Measurements from ENCODE around the gene PRM2. TPM values are rescaled to one million over a fixed set of nuclear protein-coding genes. Genes with fewer than 3 reads are reported as not detected.

The PRM2 gene
- total and polyA plus RNA-seq, 2 donors (not counting 3 experiments of a cell fraction or from before 2014, with no cell fraction given), result not detected

DNA sequence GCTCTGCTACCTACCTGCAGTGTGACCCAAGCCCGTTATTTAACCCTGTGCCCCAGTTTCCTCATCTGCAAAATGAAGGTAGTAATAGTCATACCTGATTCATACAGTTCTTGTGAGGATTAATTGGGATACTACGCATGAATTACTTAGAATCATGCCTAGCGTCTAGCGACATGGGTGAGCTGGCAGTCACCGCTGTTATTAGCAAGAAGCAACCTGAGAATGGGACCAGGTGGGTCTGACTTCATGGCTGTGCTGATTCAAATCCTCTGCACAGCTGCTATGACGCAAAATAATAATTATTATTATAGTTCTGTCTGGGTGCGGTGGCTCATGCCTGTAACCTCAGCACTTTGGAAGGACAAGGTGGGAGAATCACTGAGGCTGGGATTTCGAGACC is 28.1 kb downstream of the PRM2 start:
- CTCF ChIA-PET, result interaction anchor here (0.7 to 1.9 kb wide), 2 partner anchors 246 to 277 kb away, joined by 3 to 9 read pairs; no protein-coding TSS in a partner anchor
- H3K9ac ChIP-seq (replicated peaks; ENCODE audit: extremely low read depth, insufficient read depth, low read length), result no peak overlapping the region
- DNase-seq (ENCODE audit: low read depth, low spot score) (no peak), FAIRE-seq (no peak)
- no peaks in the 10 kb centered on the region for H3K9me1 ChIP-seq (replicated peaks; ENCODE audit: control insufficient read depth, extremely low read depth, insufficient read depth, low read length)
- dilution Hi-C loops (cut with MboI; ENCODE audit: extremely low pct_ligation_motif_present, low sequenced_read_pairs) (no loop called here), intact Hi-C loops (cut with micrococcal nuclease) (no loop called here)
- no peaks in the 10 kb centered on the region for H3K79me2 ChIP-seq (ENCODE audit: control insufficient read depth, insufficient read depth, low read length)
- no peak overlapping the region for H3K4me3 ChIP-seq (replicated peaks in 1 of 3; ENCODE audit: insufficient read depth in 1 of 3, low read depth in 1 of 3, low read length in 3 of 3)
- no peaks in the 10 kb centered on the region for H3K9me3 ChIP-seq (replicated peaks; ENCODE audit: control insufficient read depth, insufficient read depth, low read length)
- no TSS peak for BruUV-seq (replicated peaks)
- POLR2A ChIA-PET, result interaction anchor here (0.7 kb wide), 1 partner anchor 140 kb away, joined by 4 read pairs; no protein-coding TSS in a partner anchor
- TF ChIP-seq JUN (IDR thresholded peaks at IDR 0.05; ENCODE audit: borderline replicate concordance, insufficient read depth, insufficient read length, low read depth) (no peak), POLR2AphosphoS5 (IDR thresholded peaks at IDR 0.05; ENCODE audit: insufficient read depth, low read depth, low read length) (no peak), GATA2 (IDR thresholded peaks at IDR 0.05; ENCODE audit: insufficient read depth, insufficient read length, low read depth, low read length) (no peak), FOS (IDR thresholded peaks at IDR 0.05; ENCODE audit: borderline replicate concordance, insufficient read depth, low read length) (no peak), EZH2 (IDR thresholded peaks at IDR 0.05; ENCODE audit: borderline replicate concordance, low read depth, low read length, severe bottlenecking) (no peak), POLR2A (IDR thresholded peaks at IDR 0.05; ENCODE audit: low read depth, low read length) (no peak), MYC (IDR thresholded peaks at IDR 0.05; ENCODE audit: low read depth, low read length) (no peak)
- TF ChIP-seq, protein P1, sequence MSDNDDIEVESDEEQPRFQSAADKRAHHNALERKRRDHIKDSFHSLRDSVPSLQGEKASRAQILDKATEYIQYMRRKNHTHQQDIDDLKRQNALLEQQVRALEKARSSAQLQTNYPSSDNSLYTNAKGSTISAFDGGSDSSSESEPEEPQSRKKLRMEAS (IDR thresholded peaks at IDR 0.05; ENCODE audit: insufficient read depth, insufficient read length), result no peak
- TF ChIP-seq, protein P2, sequence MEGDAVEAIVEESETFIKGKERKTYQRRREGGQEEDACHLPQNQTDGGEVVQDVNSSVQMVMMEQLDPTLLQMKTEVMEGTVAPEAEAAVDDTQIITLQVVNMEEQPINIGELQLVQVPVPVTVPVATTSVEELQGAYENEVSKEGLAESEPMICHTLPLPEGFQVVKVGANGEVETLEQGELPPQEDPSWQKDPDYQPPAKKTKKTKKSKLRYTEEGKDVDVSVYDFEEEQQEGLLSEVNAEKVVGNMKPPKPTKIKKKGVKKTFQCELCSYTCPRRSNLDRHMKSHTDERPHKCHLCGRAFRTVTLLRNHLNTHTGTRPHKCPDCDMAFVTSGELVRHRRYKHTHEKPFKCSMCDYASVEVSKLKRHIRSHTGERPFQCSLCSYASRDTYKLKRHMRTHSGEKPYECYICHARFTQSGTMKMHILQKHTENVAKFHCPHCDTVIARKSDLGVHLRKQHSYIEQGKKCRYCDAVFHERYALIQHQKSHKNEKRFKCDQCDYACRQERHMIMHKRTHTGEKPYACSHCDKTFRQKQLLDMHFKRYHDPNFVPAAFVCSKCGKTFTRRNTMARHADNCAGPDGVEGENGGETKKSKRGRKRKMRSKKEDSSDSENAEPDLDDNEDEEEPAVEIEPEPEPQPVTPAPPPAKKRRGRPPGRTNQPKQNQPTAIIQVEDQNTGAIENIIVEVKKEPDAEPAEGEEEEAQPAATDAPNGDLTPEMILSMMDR (IDR thresholded peaks at IDR 0.05; ENCODE audit: extremely low read depth in 1 of 2, insufficient read depth in 1 of 2, low read depth in 1 of 2, low read length in 2 of 2), result no peak
- H4K20me1 ChIP-seq (replicated peaks; ENCODE audit: control insufficient read depth, extremely low read depth, insufficient read depth, low read length), result no peaks in the 10 kb centered on the region
- H3K4me1 ChIP-seq (ENCODE audit: control insufficient read depth, extremely low read depth, insufficient read depth, low read length), result no peaks in the 10 kb centered on the region
- H3K27me3 ChIP-seq (ENCODE audit: control insufficient read depth in 2 of 2, insufficient read depth in 2 of 2, low read length in 2 of 2), result peaks cover 2 to 3% of the 10 kb centered on the region in 2 experiments
- H3K4me2 ChIP-seq (ENCODE audit: insufficient read depth, low read length), result no peak overlapping the region
- H3K36me3 ChIP-seq (ENCODE audit: control insufficient read depth in 2 of 2, extremely low read depth in 1 of 2, insufficient read depth in 2 of 2, low read length in 2 of 2), result no peaks in the 10 kb centered on the region
- no peak overlapping the region for H3K27ac ChIP-seq (ENCODE audit: insufficient read depth, low read depth, low read length)
- H2AFZ ChIP-seq (ENCODE audit: low read depth, low read length), result no peak overlapping the region

Measured in endothelial cell of umbilical vein (primary cell).